ENCODE results near the gene MROH7. TPM values are rescaled to one million over a fixed set of nuclear protein-coding genes. Genes with fewer than 3 reads are reported as not detected.
A peak's percentile ranks its signal among the peaks of the same experiment; 100 is the strongest.

MROH7 gene
- total and polyA plus RNA-seq, 2 of the 13 experiments (the other 11 are each of a cell fraction or from before 2014, with no cell fraction given) = 0.09 TPM

DNA sequence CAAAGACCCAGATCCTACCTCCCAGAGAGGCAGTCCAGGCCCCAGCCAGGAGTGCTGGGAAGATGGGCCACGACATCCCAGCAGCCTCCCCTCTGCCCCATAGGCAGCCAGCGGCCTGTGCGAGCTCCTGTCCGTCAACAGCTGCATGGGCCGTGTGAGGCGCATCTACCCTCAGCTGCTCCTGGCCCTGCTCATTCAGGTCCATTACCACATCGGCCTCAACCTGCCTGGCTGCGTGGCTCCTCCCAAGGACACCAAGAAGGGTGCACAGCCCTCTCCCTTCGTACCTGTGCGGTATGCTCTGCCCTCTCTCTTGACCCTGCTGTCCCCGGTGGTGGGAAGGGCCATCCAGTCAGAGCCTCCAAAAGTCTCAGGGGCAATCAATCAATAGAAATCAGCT, 44.6 kb downstream of the MROH7 start:
- Histone ChIP-seq H3K79me2 (ENCODE audit: insufficient read depth, low read length) (no peaks in the 10 kb centered on the region), H3K27ac (ENCODE audit: extremely low read length, insufficient read depth, low read length) (no peak overlapping the region), H3K4me1 (ENCODE audit: insufficient read depth, low read length) (no peaks in the 10 kb centered on the region), H4K20me1 (ENCODE audit: insufficient read depth, low read length) (no peaks in the 10 kb centered on the region), H3K9ac (ENCODE audit: insufficient read depth, low read depth, low read length) (no peak overlapping the region), H3K9me3 (ENCODE audit: low read length) (no peaks in the 10 kb centered on the region), H2AFZ (ENCODE audit: low read length) (no peak overlapping the region), H3K4me2 (ENCODE audit: low read depth, low read length) (no peak overlapping the region), H3K27me3 (ENCODE audit: control insufficient read depth in 1 of 2, insufficient read depth in 2 of 2, low read length in 2 of 2) (peaks cover 0 to 2% of the 10 kb centered on the region in 2 experiments; a peak in 1 of 5 replicates), H3K36me3 (replicated peaks in 1 of 2; ENCODE audit: control insufficient read depth in 1 of 2, insufficient read depth in 2 of 2, low read length in 2 of 2) (no peaks in the 10 kb centered on the region), H3K4me3 (replicated peaks in 1 of 3; ENCODE audit: insufficient read depth in 1 of 3, low read depth in 2 of 3, low read length in 3 of 3) (no peak overlapping the region)
- no TSS peak for BruUV-seq (replicated peaks)
- POLR2A ChIA-PET = no interaction called here
- intact Hi-C loops (cut with micrococcal nuclease; ENCODE audit: unreplicated experiment) = no loop called here
- 50% methylated on average over 8 of the region's 11 CpGs for WGBS (ENCODE audit: low lambda C conversion rate)
- in situ Hi-C loops (cut with HindIII; ENCODE audit: extremely low pct_ligation_motif_present, low pct_unique_long_range_greater_than_20kb) = no loop called here
- ATAC-seq = peak; percentile 38; the same call in 2 of the 3 replicates
- CTCF ChIA-PET (ENCODE audit: low intra/inter-chr PET ratio, low total read pairs) = no interaction called here
- no peak for TF ChIP-seq JUNB (CRISPR knock-in tag; IDR thresholded peaks at IDR 0.05; ENCODE audit: borderline replicate concordance)
- no peak for TF ChIP-seq KDM1A (CRISPR knock-in tag; IDR thresholded peaks at IDR 0.05)
- no peak for TF ChIP-seq NBN (conservative IDR thresholded peaks at IDR 0.05)
- TF ChIP-seq, protein P1, sequence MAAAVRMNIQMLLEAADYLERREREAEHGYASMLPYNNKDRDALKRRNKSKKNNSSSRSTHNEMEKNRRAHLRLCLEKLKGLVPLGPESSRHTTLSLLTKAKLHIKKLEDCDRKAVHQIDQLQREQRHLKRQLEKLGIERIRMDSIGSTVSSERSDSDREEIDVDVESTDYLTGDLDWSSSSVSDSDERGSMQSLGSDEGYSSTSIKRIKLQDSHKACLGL (CRISPR knock-in tag; IDR thresholded peaks at IDR 0.05) = no peak
- TF ChIP-seq ZNF343 (CRISPR knock-in tag; IDR thresholded peaks at IDR 0.05) = no peak
- no peak for TF ChIP-seq SPEN (CRISPR knock-in tag; IDR thresholded peaks at IDR 0.05; ENCODE audit: low read depth)
- TF ChIP-seq ZNF143 (CRISPR knock-in tag; IDR thresholded peaks at IDR 0.05) = no peak
- no peak for FAIRE-seq
- DNase-seq (ENCODE audit: low spot score) = no peak

DNA sequence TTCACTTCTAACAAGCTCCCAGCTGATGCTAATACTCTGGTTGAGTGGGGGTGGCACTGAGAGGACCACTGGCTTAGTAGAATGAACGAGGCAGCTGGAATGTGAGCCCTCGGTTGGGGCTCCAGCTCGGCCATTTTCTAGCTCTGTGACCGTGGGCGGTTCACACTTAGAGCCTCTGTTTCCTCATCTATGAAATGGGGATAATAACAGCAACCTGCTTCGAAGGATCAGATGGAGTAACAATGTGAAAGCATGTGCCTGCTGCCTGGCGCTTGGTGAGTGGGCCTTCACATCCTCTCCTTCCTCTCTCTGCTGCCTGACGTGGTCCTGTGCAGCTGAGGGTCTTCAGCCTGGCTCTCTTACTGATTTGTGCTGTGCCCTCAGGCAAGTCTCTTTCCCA, 53.2 kb downstream of the MROH7 start:
- WGBS (ENCODE audit: low lambda C conversion rate) = 17% methylated on average over 6 of the region's 8 CpGs
- H3K4me3 ChIP-seq (replicated peaks in 1 of 3; ENCODE audit: insufficient read depth in 1 of 3, low read depth in 2 of 3, low read length in 3 of 3) = no peak overlapping the region
- TF ChIP-seq ZNF629 (CRISPR knock-in tag; conservative IDR thresholded peaks at IDR 0.05) = peak; percentile 53; the same call in 1 of the 2 replicates
- TF ChIP-seq NCOR1 (IDR thresholded peaks at IDR 0.05; ENCODE audit: borderline replicate concordance, low read length) = no peak
- H4K20me1 ChIP-seq (ENCODE audit: insufficient read depth, low read length) = no peaks in the 10 kb centered on the region
- FAIRE-seq (no peak), ATAC-seq (no peak), DNase-seq (ENCODE audit: low spot score) (no peak)
- no peak overlapping the region for H3K9ac ChIP-seq (ENCODE audit: insufficient read depth, low read depth, low read length)
- H3K79me2 ChIP-seq (ENCODE audit: insufficient read depth, low read length) = no peaks in the 10 kb centered on the region
- 0 out of 2 replicates have a peak, but pooled peaks cover 6% of the 10 kb centered on the region for H3K4me1 ChIP-seq (ENCODE audit: insufficient read depth, low read length)
- no peak overlapping the region for H3K27ac ChIP-seq (ENCODE audit: extremely low read length, insufficient read depth, low read length)
- CTCF ChIA-PET (ENCODE audit: low intra/inter-chr PET ratio, low total read pairs) = no interaction called here
- POLR2A ChIA-PET = no interaction called here
- no TSS peak for BruUV-seq (replicated peaks)
- no peaks in the 10 kb centered on the region for H3K36me3 ChIP-seq (replicated peaks in 1 of 2; ENCODE audit: control insufficient read depth in 1 of 2, insufficient read depth in 2 of 2, low read length in 2 of 2)
- peaks cover 2 to 15% of the 10 kb centered on the region in 2 experiments; a peak in 3 of 5 replicates for H3K27me3 ChIP-seq (ENCODE audit: control insufficient read depth in 1 of 2, insufficient read depth in 2 of 2, low read length in 2 of 2)
- intact Hi-C loops (cut with micrococcal nuclease; ENCODE audit: unreplicated experiment) = no loop called here
- no peak overlapping the region for H2AFZ ChIP-seq (ENCODE audit: low read length)
- H3K4me2 ChIP-seq (ENCODE audit: low read depth, low read length) = no peak overlapping the region
- H3K9me3 ChIP-seq (ENCODE audit: low read length) = no peaks in the 10 kb centered on the region
- in situ Hi-C loops (cut with HindIII; ENCODE audit: extremely low pct_ligation_motif_present, low pct_unique_long_range_greater_than_20kb) = no loop called here

Data from HepG2 (cell line).